Endodermal cell (in vitro differentiated cells): ENCODE results near the gene SLC35E3. TPM values are rescaled to one million over a fixed set of nuclear protein-coding genes. Genes with fewer than 3 reads are reported as not detected.

Experiments
- DNase-seq: peaks from one replicate; pipeline ENCODE4 v3.0.0-alpha.2; 2017
- H3K27ac ChIP-seq: 2 replicates; pipeline ENCODE4 v1.5.1; 2013; ENCODE audit warnings: mild to moderate bottlenecking, low read depth, low read length, moderate library complexity
- H3K27me3 ChIP-seq: 2 replicates; pipeline ENCODE4 v1.6.1; 2013; ENCODE audit warnings: mild to moderate bottlenecking, low read length, moderate library complexity; ENCODE audit not compliant: insufficient read depth, control insufficient read depth, poor library complexity, severe bottlenecking
- H3K36me3 ChIP-seq: 2 replicates; pipeline ENCODE4 v1.7.0; 2013; ENCODE audit warnings: mild to moderate bottlenecking, low read length, moderate library complexity; ENCODE audit not compliant: control insufficient read depth, insufficient read depth
- H3K4me1 ChIP-seq: one replicate; pipeline ENCODE4 v1.7.0; 2013; ENCODE audit warnings: low read length; ENCODE audit not compliant: control insufficient read depth, insufficient read depth
- H3K4me3 ChIP-seq: 2 replicates; pipeline ENCODE4 v1.5.1; 2013; ENCODE audit warnings: mild to moderate bottlenecking, low read length, moderate library complexity
- H3K9ac ChIP-seq: 2 replicates; pipeline ENCODE4 v1.6.1; 2013; ENCODE audit warnings: mild to moderate bottlenecking, low read length, moderate library complexity; ENCODE audit not compliant: poor library complexity, severe bottlenecking; ENCODE audit errors: extremely low read depth
- H3K9me3 ChIP-seq: 2 replicates; pipeline ENCODE4 v1.6.1; 2013; ENCODE audit warnings: mild to moderate bottlenecking, low read length, moderate library complexity; ENCODE audit not compliant: control insufficient read depth
- H3K27ac Mint-ChIP-seq: 2 replicates; pipeline ENCODE4 v1.8.0; 2020; ENCODE audit warnings: mixed read lengths
- H3K27me3 Mint-ChIP-seq: 2 replicates; pipeline ENCODE4 v1.8.0; 2021; ENCODE audit warnings: mild to moderate bottlenecking, mixed read lengths; ENCODE audit not compliant: insufficient read depth
- H3K36me3 Mint-ChIP-seq: 2 replicates; pipeline ENCODE4 v1.8.0; 2020; ENCODE audit warnings: low read depth, mixed read lengths
- H3K4me1 Mint-ChIP-seq: 2 replicates; pipeline ENCODE4 v1.8.0; 2020; ENCODE audit warnings: mixed read lengths
- H3K4me3 Mint-ChIP-seq: 2 replicates; pipeline ENCODE4 v1.8.0; 2020; ENCODE audit warnings: mild to moderate bottlenecking, moderate library complexity, mixed read lengths
- H3K9me3 Mint-ChIP-seq: 2 replicates; pipeline ENCODE4 v1.8.0; 2020; ENCODE audit warnings: mild to moderate bottlenecking, mixed read lengths
- WGBS, 2 experiments: methylation state at CpG; one replicate each; pipeline versions ENCODE4 v1.1.5 to v1.1.7; 2013; ENCODE audit warnings: missing lambda C conversion rate in 2 of 2, mixed read lengths in 1 of 2; ENCODE audit not compliant: insufficient coverage in 1 of 2, insufficient read length in 1 of 2; 5-methylcytosine and 5-hydroxymethylcytosine counted together
- total RNA-seq, 2 donors: library from RNA; stranded (reverse); fragmentation: NEBNext Ultra II Directional in 1 of 2; extraction: Animal tissue kit (Norgen Biotek cat#: 25700) in 1 of 2; gene quantifications; 2 replicates in 1 of 2; 3 replicates in 1 of 2; pipeline ENCODE4 v1.2.1, GENCODE V29; 2021
- TF ChIP-seq, protein P1 (sequence below): fragments of 200-600 bp; sonication (generic); conservative IDR thresholded peaks from 2 replicates; pipeline ENCODE4 v1.5.0; 2021; ENCODE audit warnings: antibody characterized with exemption, mild to moderate bottlenecking

SLC35E3 gene
- total RNA-seq, 2 donors from 2014 or later = 12.6 to 12.7 TPM

DNA sequence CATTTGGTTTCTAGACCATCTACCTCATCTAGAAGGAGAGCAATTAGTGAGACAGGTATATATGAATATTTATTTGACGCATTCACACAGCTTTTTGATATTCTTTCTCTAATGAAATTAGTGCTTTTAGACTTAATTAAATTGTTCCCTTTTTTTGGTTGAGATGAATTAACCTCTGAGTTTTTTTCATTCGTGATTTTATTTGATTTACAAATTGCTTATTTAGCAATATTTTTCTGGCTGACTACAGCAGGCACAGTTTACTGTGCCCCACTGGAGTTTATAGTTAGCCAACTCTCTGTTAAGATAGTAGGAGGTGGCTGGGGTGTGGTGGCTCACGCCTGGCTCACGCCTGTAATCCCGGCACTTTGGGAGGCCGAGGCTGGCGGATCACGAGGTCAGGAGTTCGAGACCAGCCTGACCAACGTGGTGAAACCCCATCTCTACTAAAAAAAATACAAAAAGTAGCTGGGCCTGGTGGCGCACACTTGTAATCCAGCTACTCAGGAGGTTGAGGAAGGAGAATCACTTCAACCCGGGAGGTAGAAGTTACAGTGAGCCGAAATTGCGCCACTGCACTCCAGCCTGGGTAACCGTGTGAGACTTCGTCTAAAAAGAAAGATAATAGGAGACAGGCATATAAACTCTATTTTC, 78.7 kb downstream of the SLC35E3 start:
- peaks cover 5% of the 10 kb centered on the region for H3K4me1 ChIP-seq

DNA sequence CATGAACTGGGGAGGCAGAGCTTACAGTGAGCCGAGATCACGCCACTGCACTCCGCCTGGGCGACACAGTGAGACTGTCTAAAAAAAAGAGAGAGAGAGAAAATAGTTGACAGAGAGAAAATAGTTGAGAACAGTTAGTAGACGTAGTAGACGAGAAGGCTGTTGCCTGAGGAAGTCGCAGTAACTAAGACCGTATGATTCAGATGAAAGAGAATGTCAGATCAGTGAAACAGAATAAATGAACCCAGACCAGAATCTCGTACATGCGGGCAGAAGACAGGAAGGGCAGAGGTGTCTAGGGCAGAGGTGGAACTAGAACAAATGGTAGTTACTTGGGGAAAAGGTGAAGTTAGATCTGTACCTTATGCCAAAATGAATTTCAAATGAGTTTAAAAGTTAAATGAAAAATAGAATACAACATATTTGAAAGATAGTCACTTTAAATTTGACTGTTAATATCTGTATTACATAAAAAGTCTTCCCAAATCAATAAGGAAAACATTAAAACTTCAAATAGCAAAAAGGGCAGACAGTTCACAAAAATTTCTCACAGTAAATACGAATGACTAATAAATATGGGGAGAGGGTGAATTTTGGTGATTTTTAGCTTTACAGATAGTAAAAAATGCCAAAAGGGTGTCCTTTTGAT, 79.7 kb downstream of the SLC35E3 start:
- DNase-seq = no peak
- H3K9me3 Mint-ChIP-seq = no peaks in the 10 kb centered on the region
- no peaks in the 10 kb centered on the region for H3K27me3 Mint-ChIP-seq
- H3K4me1 Mint-ChIP-seq = peaks cover 1% of the 10 kb centered on the region
- TF ChIP-seq, protein P1, sequence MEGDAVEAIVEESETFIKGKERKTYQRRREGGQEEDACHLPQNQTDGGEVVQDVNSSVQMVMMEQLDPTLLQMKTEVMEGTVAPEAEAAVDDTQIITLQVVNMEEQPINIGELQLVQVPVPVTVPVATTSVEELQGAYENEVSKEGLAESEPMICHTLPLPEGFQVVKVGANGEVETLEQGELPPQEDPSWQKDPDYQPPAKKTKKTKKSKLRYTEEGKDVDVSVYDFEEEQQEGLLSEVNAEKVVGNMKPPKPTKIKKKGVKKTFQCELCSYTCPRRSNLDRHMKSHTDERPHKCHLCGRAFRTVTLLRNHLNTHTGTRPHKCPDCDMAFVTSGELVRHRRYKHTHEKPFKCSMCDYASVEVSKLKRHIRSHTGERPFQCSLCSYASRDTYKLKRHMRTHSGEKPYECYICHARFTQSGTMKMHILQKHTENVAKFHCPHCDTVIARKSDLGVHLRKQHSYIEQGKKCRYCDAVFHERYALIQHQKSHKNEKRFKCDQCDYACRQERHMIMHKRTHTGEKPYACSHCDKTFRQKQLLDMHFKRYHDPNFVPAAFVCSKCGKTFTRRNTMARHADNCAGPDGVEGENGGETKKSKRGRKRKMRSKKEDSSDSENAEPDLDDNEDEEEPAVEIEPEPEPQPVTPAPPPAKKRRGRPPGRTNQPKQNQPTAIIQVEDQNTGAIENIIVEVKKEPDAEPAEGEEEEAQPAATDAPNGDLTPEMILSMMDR = no peak
- Histone ChIP-seq H3K27ac (no peak overlapping the region), H3K4me1 (peaks cover 5% of the 10 kb centered on the region), H3K9me3 (no peaks in the 10 kb centered on the region), H3K27me3 (no peaks in the 10 kb centered on the region), H3K4me3 (no peak overlapping the region), H3K36me3 (peaks cover 99% of the 10 kb centered on the region), H3K9ac (no peak overlapping the region)
- H3K36me3 Mint-ChIP-seq = peaks cover 63% of the 10 kb centered on the region
- no peak overlapping the region for H3K4me3 Mint-ChIP-seq
- 93 to 96% methylated on average over 10 to 11 of the region's 11 CpGs for WGBS, 2 experiments
- no peak overlapping the region for H3K27ac Mint-ChIP-seq

More for the DNA sequence above, 78.7 kb downstream of the SLC35E3 start:
- Mint-ChIP-seq H3K36me3 (peaks cover 66% of the 10 kb centered on the region), H3K27ac (no peak overlapping the region), H3K4me3 (no peak overlapping the region), H3K9me3 (no peaks in the 10 kb centered on the region), H3K4me1 (no peaks in the 10 kb centered on the region), H3K27me3 (no peaks in the 10 kb centered on the region)
- H3K4me3 ChIP-seq = no peak overlapping the region
- DNase-seq = no peak
- 90 to 95% methylated on average over 2 to 15 of the region's 16 CpGs for WGBS, 2 experiments
- H3K9ac ChIP-seq = no peak overlapping the region
- TF ChIP-seq, protein P1 = no peak
- H3K27me3 ChIP-seq = no peaks in the 10 kb centered on the region
- no peaks in the 10 kb centered on the region for H3K9me3 ChIP-seq
- no peak overlapping the region for H3K27ac ChIP-seq
- peaks cover 99% of the 10 kb centered on the region for H3K36me3 ChIP-seq

DNA sequence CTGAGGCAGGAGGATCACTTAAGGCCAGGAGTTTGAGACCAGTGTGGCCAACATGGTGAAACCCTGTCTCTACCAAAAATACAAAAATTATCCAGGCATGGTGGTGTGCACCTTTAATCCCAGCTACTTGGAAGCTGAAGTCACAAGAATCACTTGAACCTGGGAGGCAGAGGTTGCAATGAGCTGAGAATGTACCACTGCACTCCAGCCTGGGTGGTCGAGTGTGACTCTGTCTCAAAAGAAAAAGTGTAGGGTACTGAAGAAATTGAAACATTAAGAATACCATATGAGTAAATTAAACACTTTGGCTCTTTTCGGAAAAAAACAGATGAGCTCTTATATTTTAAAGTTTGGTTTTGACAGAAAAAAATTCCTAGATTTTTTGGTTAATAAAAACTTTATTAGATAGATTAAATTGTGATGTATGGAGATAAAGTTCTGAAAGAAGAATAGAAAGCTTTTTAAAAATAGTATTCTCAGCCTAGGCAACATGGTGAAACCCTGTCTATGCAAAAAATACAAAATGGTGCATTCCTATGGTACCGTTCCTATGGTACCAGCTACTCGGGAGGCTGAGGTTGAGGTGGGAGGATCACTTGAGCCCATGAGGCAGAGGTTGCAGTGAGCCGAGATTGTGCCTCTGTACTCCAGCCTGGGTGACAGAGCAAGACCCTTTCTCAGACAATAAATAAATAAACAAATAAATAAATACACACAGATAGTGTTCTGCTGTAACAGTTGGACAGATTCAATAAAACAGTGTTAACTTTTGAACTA, 82.1 kb downstream of the SLC35E3 start:
- TF ChIP-seq, protein P1 = no peak
- Histone ChIP-seq H3K27ac (no peak overlapping the region), H3K9ac (no peak overlapping the region), H3K9me3 (no peaks in the 10 kb centered on the region), H3K4me1 (peaks cover 2% of the 10 kb centered on the region), H3K4me3 (no peak overlapping the region), H3K27me3 (no peaks in the 10 kb centered on the region), H3K36me3 (peaks cover 94% of the 10 kb centered on the region)
- 98 to 100% methylated on average over 2 to 5 of the region's 5 CpGs for WGBS, 2 experiments
- H3K9me3 Mint-ChIP-seq = no peaks in the 10 kb centered on the region
- H3K27ac Mint-ChIP-seq = no peak overlapping the region
- no peaks in the 10 kb centered on the region for H3K27me3 Mint-ChIP-seq
- DNase-seq = no peak
- peaks cover 1% of the 10 kb centered on the region for H3K4me1 Mint-ChIP-seq
- peaks cover 62% of the 10 kb centered on the region for H3K36me3 Mint-ChIP-seq
- no peak overlapping the region for H3K4me3 Mint-ChIP-seq
